ENCODE data around the gene ZBTB7C. TPM values are rescaled to one million over a fixed set of nuclear protein-coding genes. Genes with fewer than 3 reads are reported as not detected.

Gene ZBTB7C
- total and polyA plus RNA-seq, 2 of the 4 experiments (the other 2 are of a cell fraction): not detected

DNA sequence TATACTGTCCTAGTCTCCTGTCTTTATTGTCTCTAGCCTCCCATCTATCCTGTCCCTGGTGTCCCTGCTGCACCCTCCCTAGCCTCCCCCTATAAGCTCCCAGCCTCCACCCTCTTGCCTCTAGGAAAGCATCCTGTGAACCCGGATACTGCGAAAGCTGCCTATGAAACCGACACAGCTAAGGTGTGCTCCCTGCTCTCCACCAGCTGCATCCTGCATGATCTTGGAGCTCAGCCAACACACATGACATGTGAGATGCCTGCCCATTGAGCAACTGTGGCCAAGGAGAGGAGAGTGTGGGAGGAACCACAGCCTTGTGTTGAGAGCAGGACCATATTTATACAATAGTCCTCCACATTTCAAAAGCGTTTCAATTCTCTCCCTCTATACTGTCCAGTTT, 187.1 kb downstream of the ZBTB7C start:
- no peak overlapping the region for H4K8ac ChIP-seq (ENCODE audit: low read depth in 2 of 2, low read length in 2 of 2)
- dilution Hi-C loops (cut with HindIII; ENCODE audit: low sequenced_read_pairs, unreplicated experiment) (no loop called here), in situ Hi-C loops (cut with MboI; ENCODE audit: low sequenced_read_pairs) (no loop called here), intact Hi-C loops (cut with micrococcal nuclease) (no loop called here)
- no peaks in the 10 kb centered on the region for H3K9me3 ChIP-seq (ENCODE audit: control insufficient read depth, insufficient read depth, low read length)
- H3K14ac ChIP-seq (replicated peaks; ENCODE audit: low read depth, low read length): no peak overlapping the region
- no peak overlapping the region for H3K4me3 ChIP-seq (ENCODE audit: insufficient read depth, low read depth, low read length)
- DNase-seq (no peak), ATAC-seq (ENCODE audit: low read depth) (no peak)
- H4K5ac ChIP-seq (ENCODE audit: low read depth, low read length): no peak overlapping the region
- no peak overlapping the region for H2AFZ ChIP-seq (replicated peaks; ENCODE audit: low read length, poor library complexity)
- no peak overlapping the region for H3K9ac ChIP-seq (ENCODE audit: low read depth, low read length)
- TF ChIP-seq, protein P1, sequence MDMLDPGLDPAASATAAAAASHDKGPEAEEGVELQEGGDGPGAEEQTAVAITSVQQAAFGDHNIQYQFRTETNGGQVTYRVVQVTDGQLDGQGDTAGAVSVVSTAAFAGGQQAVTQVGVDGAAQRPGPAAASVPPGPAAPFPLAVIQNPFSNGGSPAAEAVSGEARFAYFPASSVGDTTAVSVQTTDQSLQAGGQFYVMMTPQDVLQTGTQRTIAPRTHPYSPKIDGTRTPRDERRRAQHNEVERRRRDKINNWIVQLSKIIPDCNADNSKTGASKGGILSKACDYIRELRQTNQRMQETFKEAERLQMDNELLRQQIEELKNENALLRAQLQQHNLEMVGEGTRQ (IDR thresholded peaks at IDR 0.05; ENCODE audit: low read depth, low read length): no peak
- TF ChIP-seq, protein P2, sequence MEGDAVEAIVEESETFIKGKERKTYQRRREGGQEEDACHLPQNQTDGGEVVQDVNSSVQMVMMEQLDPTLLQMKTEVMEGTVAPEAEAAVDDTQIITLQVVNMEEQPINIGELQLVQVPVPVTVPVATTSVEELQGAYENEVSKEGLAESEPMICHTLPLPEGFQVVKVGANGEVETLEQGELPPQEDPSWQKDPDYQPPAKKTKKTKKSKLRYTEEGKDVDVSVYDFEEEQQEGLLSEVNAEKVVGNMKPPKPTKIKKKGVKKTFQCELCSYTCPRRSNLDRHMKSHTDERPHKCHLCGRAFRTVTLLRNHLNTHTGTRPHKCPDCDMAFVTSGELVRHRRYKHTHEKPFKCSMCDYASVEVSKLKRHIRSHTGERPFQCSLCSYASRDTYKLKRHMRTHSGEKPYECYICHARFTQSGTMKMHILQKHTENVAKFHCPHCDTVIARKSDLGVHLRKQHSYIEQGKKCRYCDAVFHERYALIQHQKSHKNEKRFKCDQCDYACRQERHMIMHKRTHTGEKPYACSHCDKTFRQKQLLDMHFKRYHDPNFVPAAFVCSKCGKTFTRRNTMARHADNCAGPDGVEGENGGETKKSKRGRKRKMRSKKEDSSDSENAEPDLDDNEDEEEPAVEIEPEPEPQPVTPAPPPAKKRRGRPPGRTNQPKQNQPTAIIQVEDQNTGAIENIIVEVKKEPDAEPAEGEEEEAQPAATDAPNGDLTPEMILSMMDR (conservative IDR thresholded peaks at IDR 0.05; ENCODE audit: low read depth, low read length): no peak
- no peak for TF ChIP-seq CHD1 (IDR thresholded peaks at IDR 0.05; ENCODE audit: low read depth, low read length)
- TF ChIP-seq, protein P3, sequence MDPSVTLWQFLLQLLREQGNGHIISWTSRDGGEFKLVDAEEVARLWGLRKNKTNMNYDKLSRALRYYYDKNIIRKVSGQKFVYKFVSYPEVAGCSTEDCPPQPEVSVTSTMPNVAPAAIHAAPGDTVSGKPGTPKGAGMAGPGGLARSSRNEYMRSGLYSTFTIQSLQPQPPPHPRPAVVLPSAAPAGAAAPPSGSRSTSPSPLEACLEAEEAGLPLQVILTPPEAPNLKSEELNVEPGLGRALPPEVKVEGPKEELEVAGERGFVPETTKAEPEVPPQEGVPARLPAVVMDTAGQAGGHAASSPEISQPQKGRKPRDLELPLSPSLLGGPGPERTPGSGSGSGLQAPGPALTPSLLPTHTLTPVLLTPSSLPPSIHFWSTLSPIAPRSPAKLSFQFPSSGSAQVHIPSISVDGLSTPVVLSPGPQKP (IDR thresholded peaks at IDR 0.05; ENCODE audit: borderline replicate concordance, low read depth, low read length): no peak
- TF ChIP-seq RFX5 (IDR thresholded peaks at IDR 0.05; ENCODE audit: low read depth, low read length): no peak
- TF ChIP-seq POLR2A (IDR thresholded peaks at IDR 0.05; ENCODE audit: low read depth, low read length): no peak
- no peak for TF ChIP-seq MAFK (IDR thresholded peaks at IDR 0.05; ENCODE audit: low read depth, low read length)
- TF ChIP-seq SMC3 (IDR thresholded peaks at IDR 0.05; ENCODE audit: low read depth, low read length): no peak
- TF ChIP-seq RAD21 (IDR thresholded peaks at IDR 0.05; ENCODE audit: low read length): no peak
- TF ChIP-seq MAZ (IDR thresholded peaks at IDR 0.05; ENCODE audit: borderline replicate concordance, low read depth, low read length): no peak
- H2BK120ac ChIP-seq (ENCODE audit: low read depth, low read length): no peak overlapping the region
- H2AK9ac ChIP-seq (replicated peaks; ENCODE audit: low read depth, low read length, poor library complexity): no peak overlapping the region
- no peaks in the 10 kb centered on the region for H3K4me1 ChIP-seq (ENCODE audit: control insufficient read depth, insufficient read depth, low read length)
- no peaks in the 10 kb centered on the region for H4K20me1 ChIP-seq (ENCODE audit: insufficient read depth, low read length)
- POLR2A ChIA-PET (ENCODE audit: unreplicated experiment): no interaction called here
- no peak overlapping the region for H3K56ac ChIP-seq (ENCODE audit: extremely low read depth, insufficient read depth, low read length)
- no CpG with 5 or more reads among the region's 4 CpGs for WGBS, 2 experiments (ENCODE audit: extremely low coverage in 2 of 2, insufficient read length in 1 of 2)
- CTCF ChIA-PET: interaction anchor here (0.9 kb wide), 1 partner anchor 12 kb away, joined by 3 read pairs; no protein-coding TSS in a partner anchor
- H4K91ac ChIP-seq (ENCODE audit: insufficient read depth, low read depth, low read length): no peak overlapping the region
- H3K79me1 ChIP-seq (ENCODE audit: low read depth in 1 of 2, low read length in 2 of 2): no peaks in the 10 kb centered on the region
- H3K36me3 ChIP-seq (ENCODE audit: control insufficient read depth, insufficient read depth, low read length): no peaks in the 10 kb centered on the region
- H3K4me2 ChIP-seq (ENCODE audit: low read depth, low read length): no peak overlapping the region
- no peak overlapping the region for H2BK5ac ChIP-seq (ENCODE audit: low read depth, low read length, poor library complexity, severe bottlenecking)
- H3K23ac ChIP-seq (ENCODE audit: low read depth, low read length): no peak overlapping the region
- H3K4ac ChIP-seq (ENCODE audit: low read depth, low read length): no peak overlapping the region
- H3K27me3 ChIP-seq (ENCODE audit: control insufficient read depth, insufficient read depth, low read length): no peaks in the 10 kb centered on the region; the same call in 1 of the 2 replicates
- H3K27ac ChIP-seq (ENCODE audit: insufficient read depth, low read length): no peak overlapping the region
- H3K18ac ChIP-seq (ENCODE audit: low read depth, low read length): no peak overlapping the region
- no peaks in the 10 kb centered on the region for H3K9me1 ChIP-seq (ENCODE audit: insufficient read depth, low read length)
- H2BK20ac ChIP-seq (ENCODE audit: low read depth, low read length): no peak overlapping the region
- no peak overlapping the region for H2AK5ac ChIP-seq (ENCODE audit: low read depth, low read length)
- H2BK15ac ChIP-seq (ENCODE audit: low read depth, low read length): no peak overlapping the region
- no TSS peak for BruUV-seq (replicated peaks)
